H1 (cell line): ENCODE measurements around the gene TNNT3.

ENCODE experiments used
- RXRA ChIP-seq: IDR thresholded peaks from 2 replicates; pipeline ENCODE4 v1.6.1; 2011; ENCODE audit warnings: low read depth, mild to moderate bottlenecking, low read length, moderate library complexity; ENCODE audit not compliant: insufficient read depth
- TF ChIP-seq, protein P1 (sequence below): IDR thresholded peaks from 2 replicates; pipeline ENCODE4 v1.6.1; 2012; ENCODE audit warnings: inconsistent platforms

DNA sequence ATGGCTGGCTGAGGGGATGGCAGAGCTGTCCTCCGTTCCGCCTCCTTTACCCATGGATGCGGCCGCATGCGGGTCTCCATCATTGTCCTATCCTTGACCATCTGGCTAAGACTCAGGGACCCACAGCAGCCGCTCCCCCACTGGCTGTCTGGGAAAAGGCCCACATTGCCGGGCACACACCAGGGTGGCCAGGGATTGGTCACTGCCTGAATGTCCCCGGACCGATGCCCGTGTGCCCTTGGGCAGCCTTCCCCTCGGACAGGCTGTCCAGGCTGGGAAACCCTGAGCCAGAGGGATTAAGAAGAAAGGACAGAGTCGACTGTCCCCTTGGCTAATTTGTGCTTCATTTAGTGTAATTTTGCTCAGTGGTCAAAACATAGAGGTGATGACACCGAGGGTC lies 55.7 kb downstream of the TNNT3 start:
- TF ChIP-seq, protein P1, sequence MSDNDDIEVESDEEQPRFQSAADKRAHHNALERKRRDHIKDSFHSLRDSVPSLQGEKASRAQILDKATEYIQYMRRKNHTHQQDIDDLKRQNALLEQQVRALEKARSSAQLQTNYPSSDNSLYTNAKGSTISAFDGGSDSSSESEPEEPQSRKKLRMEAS, result no peak
- TF ChIP-seq RXRA, result no peak
